ENCODE data around the gene DCST2.
A peak's percentile ranks its signal among the peaks of the same experiment; 100 is the strongest.

Gene DCST2

GRCh38 chr1:155079487-155080311 is 46.1 kb upstream of the DCST2 start:
- Histone ChIP-seq H3K36me3 (no peaks in the 10 kb centered on the region), H3K4me1 (peaks cover 0 to 71% (median 50%) of the 10 kb centered on the region in 4 donors), H3K9me3 (no peaks in the 10 kb centered on the region), H3K27ac (no peak overlapping the region), H3K27me3 (peaks cover 9 to 57% of the 10 kb centered on the region in 2 donors), H3K4me3 (peak overlapping the region in 1 of 2 donors; percentile 56)
- intact Hi-C loops (cut with DNase I; ENCODE audit: low total_unique reads): no loop called here
- DNase-seq: no peak
- no peak for TF ChIP-seq CTCF (IDR thresholded peaks at IDR 0.05)

- Histone ChIP-seq H3K4me1 (peaks cover 0 to 66% (median 45%) of the 10 kb centered on the region in 4 donors), H3K27me3 (peaks cover 9 to 54% of the 10 kb centered on the region in 2 donors), H3K4me3 (peak overlapping the region; percentile 41 to 56), H3K36me3 (no peaks in the 10 kb centered on the region), H3K27ac (no peak overlapping the region), H3K9me3 (no peaks in the 10 kb centered on the region)
- intact Hi-C loops (cut with DNase I; ENCODE audit: low total_unique reads): no loop called here
- no peak for DNase-seq
- no peak for TF ChIP-seq CTCF (IDR thresholded peaks at IDR 0.05)
These were observed 45.6 kb upstream of the DCST2 start for GRCh38 chr1:155079210-155079486.

GRCh38 chr1:155078469-155079209 is 45.1 kb upstream of the DCST2 start, which contains the start of gene EFNA3:
Gene EFNA3, plus strand, starts transcription at chr1:155078837. Its CDS starts 105 bp downstream, at chr1:155078942.
- Histone ChIP-seq H3K27ac (no peak within 1 kb of the TSS), H3K4me3 (peak within 1 kb of the TSS; percentile 41 to 56), H3K36me3 (no peaks in the 10 kb centered on the region), H3K9me3 (no peaks in the 10 kb centered on the region), H3K4me1 (peaks cover 0 to 61% (median 44%) of the 10 kb centered on the region in 4 donors), H3K27me3 (peaks cover 9 to 48% of the 10 kb centered on the region in 2 donors)
- intact Hi-C loops (cut with DNase I; ENCODE audit: low total_unique reads): no loop called here
- DNase-seq: peak in 1 of 2 donors; percentile 81
- no peak for TF ChIP-seq CTCF (IDR thresholded peaks at IDR 0.05)

- Histone ChIP-seq H3K27ac (no peak overlapping the region), H3K9me3 (no peaks in the 10 kb centered on the region), H3K36me3 (no peaks in the 10 kb centered on the region), H3K4me1 (peaks cover 0 to 53% (median 43%) of the 10 kb centered on the region in 4 donors), H3K27me3 (peaks cover 9 to 41% of the 10 kb centered on the region in 2 donors), H3K4me3 (no peak overlapping the region)
- intact Hi-C loops (cut with DNase I; ENCODE audit: low total_unique reads): no loop called here
- TF ChIP-seq CTCF (IDR thresholded peaks at IDR 0.05): no peak
- DNase-seq: no peak
These were observed 44.3 kb upstream of the DCST2 start for GRCh38 chr1:155077758-155078445.

GRCh38 chr1:155077346-155077745 is 43.8 kb upstream of the DCST2 start:
- no peak for DNase-seq
- H3K27me3 ChIP-seq: peaks cover 9 to 36% of the 10 kb centered on the region in 2 donors
- H3K4me3 ChIP-seq: no peak overlapping the region
- no peaks in the 10 kb centered on the region for H3K36me3 ChIP-seq
- intact Hi-C loops (cut with DNase I; ENCODE audit: low total_unique reads): no loop called here
- H3K27ac ChIP-seq: no peak overlapping the region
- peaks cover 0 to 48% (median 39%) of the 10 kb centered on the region in 4 donors for H3K4me1 ChIP-seq
- TF ChIP-seq CTCF (IDR thresholded peaks at IDR 0.05): no peak
- H3K9me3 ChIP-seq: no peaks in the 10 kb centered on the region

All from tibial artery (tissue), 4 donors.